Bronchial epithelial cell (primary cell): Measurements from ENCODE around the gene TPRN. TPM values are rescaled to one million over a fixed set of nuclear protein-coding genes. Genes with fewer than 3 reads are reported as not detected.

Experiments used
- DNase-seq: peaks from one replicate; pipeline ENCODE4 v3.0.0-alpha.2; 2010; ENCODE audit warnings: low read depth
- FAIRE-seq: peaks from 2 replicates; lab custom pipeline; 2011; peaks lifted over from hg19 to GRCh38; lab: Jason Lieb, UNC
- H3K27me3 ChIP-seq: 2 replicates; pipeline ENCODE4 v1.5.1; 2011; ENCODE audit warnings: low read length; ENCODE audit not compliant: control insufficient read depth, insufficient read depth
- H3K36me3 ChIP-seq: 2 replicates; pipeline ENCODE4 v1.5.1; 2011; ENCODE audit warnings: low read length; ENCODE audit not compliant: control insufficient read depth, insufficient read depth
- H3K4me3 ChIP-seq: 2 replicates; pipeline ENCODE4 v1.5.1; 2011; ENCODE audit warnings: mild to moderate bottlenecking, low read depth, low read length, control low read depth
- total RNA-seq: library from RNA; depleted of rRNA; stranded (reverse); fragments of >200 nt; gene quantifications from 2 replicates; pipeline ENCODE4 v1.2.1, GENCODE V29; 2014
- TF ChIP-seq, protein P1 (sequence below): IDR thresholded peaks from 2 replicates; pipeline ENCODE4 v1.5.1; 2011; ENCODE audit warnings: mild to moderate bottlenecking, moderate library complexity, low read length, control low read depth, inconsistent platforms; ENCODE audit not compliant: insufficient read depth, severe bottlenecking

Gene TPRN
- total RNA-seq, 1 donor from 2014 or later = 3.2 TPM

DNA sequence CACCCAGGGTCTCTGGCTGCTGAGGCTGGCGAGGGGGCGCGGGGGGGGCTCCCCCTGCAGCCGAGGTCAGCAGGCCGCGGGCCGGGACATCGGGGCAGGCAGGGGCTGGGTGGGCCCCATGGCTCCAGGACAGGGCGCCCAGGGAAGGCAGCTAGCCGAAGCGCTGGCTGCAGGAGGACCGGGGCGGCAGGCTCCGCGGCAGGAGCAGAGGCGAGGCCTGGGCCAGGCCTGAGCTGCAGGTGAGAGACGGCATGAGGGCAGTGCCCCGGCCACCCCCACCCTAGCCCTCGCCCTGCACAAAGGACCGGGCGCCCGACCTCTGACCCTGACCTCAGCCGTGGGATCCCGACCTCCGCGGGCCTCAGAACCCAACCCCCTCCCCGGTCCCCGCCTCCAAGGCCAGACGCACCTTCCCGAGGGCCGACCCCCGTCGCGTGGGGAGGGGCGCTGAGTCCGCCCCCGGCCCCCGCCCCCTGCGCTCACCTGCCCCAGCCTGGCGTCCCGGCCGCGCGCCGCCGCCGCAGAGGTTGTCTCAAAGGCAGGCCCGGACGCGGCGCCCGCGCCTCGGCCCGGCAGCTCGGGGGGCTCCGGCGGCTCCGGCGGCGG lies 21.1 kb upstream of the TPRN start:
- FAIRE-seq = no peak
- Histone ChIP-seq H3K36me3 (no peaks in the 10 kb centered on the region), H3K27me3 (no peaks in the 10 kb centered on the region), H3K4me3 (peak overlapping the region; percentile 22)
- no peak for DNase-seq
- TF ChIP-seq, protein P1, sequence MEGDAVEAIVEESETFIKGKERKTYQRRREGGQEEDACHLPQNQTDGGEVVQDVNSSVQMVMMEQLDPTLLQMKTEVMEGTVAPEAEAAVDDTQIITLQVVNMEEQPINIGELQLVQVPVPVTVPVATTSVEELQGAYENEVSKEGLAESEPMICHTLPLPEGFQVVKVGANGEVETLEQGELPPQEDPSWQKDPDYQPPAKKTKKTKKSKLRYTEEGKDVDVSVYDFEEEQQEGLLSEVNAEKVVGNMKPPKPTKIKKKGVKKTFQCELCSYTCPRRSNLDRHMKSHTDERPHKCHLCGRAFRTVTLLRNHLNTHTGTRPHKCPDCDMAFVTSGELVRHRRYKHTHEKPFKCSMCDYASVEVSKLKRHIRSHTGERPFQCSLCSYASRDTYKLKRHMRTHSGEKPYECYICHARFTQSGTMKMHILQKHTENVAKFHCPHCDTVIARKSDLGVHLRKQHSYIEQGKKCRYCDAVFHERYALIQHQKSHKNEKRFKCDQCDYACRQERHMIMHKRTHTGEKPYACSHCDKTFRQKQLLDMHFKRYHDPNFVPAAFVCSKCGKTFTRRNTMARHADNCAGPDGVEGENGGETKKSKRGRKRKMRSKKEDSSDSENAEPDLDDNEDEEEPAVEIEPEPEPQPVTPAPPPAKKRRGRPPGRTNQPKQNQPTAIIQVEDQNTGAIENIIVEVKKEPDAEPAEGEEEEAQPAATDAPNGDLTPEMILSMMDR = no peak

DNA sequence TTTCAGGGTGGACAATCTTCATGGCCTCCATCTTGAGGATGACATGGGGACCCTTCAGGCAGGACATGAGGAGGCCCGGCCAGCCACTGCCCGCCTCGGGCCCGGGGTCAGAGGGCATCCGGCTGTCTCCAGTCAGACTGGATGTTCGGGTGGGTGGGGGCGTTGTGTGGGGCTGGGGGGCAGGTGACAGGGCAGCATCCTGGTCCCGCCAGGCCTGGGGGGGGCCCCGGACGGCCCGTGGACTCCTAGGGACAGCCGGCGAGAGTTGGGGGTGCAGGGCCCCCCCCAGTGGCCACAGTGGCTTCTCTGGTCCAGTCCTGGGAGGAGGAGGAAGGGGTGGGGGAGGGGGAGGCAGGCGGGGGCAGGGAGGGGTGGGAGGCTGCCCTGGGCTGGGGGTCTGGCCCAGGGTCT lies 20.6 kb upstream of the TPRN start:
- no peak for DNase-seq
- Histone ChIP-seq H3K4me3 (no peak overlapping the region), H3K36me3 (peaks cover 4% of the 10 kb centered on the region), H3K27me3 (no peaks in the 10 kb centered on the region)
- TF ChIP-seq, protein P1 = no peak
- no peak for FAIRE-seq

DNA sequence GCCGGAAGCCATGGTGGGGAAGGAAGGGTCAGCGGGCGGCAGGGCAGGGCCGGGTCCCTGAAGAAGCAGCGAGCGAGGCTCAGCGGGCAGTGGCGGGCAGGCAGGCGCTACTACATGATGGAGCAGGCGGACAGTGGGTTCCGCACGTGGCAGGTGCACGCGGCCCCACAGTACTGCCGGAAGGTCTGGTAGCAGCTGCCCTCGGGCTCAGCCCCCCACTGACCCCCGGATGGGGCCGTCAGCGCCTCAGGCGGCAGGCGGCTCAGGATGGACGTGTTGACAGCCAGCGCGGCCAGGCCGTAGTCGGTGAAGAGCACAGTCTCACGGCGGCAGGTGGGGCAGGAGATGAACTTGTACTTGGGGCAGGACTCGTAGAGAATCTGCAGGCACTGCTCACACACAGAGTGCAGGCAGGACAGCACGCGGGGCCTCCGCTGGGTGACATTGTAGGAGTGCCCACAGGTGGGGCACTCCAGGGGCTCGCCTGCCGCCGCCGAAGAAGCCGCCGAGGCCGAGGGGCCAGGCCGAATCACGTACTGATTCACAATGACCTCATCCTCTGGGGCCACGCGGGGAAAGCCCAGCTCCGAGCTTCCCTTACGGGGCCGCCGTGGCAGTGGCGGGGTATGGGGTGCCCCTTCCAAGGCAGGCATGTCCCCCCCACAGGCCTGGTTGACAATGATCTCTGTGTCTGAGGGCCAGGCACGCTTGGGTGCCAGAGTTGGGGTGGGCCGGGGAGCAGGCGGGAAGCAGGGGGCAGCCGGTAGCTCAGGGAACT lies 20.0 kb upstream of the TPRN start:
- Histone ChIP-seq H3K27me3 (no peaks in the 10 kb centered on the region), H3K4me3 (no peak overlapping the region), H3K36me3 (peaks cover 4% of the 10 kb centered on the region)
- DNase-seq (no peak), FAIRE-seq (no peak)
- TF ChIP-seq, protein P1 = no peak

DNA sequence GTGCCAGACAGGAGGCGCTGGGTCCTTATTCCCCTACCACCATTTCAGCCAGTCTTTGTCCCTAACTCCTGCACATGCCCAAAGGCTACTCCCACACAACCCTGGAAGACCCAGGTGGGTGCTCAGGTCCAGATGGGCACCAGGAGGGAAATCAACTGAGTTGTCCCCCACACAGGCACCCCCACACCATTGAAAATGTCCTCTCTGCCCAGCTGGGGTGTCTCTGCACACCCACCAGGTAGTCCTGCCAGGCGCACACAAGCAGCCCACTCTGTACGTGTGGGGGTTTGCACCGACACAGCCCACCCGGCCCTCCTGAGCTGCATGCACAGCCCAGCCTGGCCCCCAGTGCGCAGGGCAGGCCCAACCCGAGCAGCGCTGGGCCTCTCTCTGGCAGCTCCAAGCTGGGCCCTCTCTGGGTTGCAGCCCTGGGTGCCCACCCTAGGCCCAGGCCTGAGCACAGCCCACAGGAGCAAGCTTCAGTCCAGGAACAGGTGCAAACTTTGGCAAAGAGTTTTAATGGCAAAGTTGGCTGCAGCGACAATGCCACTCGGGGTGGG lies 19.3 kb upstream of the TPRN start:
- TF ChIP-seq, protein P1 = no peak
- FAIRE-seq = no peak
- Histone ChIP-seq H3K36me3 (peaks cover 4% of the 10 kb centered on the region), H3K4me3 (no peak overlapping the region), H3K27me3 (no peaks in the 10 kb centered on the region)
- DNase-seq = no peak

DNA sequence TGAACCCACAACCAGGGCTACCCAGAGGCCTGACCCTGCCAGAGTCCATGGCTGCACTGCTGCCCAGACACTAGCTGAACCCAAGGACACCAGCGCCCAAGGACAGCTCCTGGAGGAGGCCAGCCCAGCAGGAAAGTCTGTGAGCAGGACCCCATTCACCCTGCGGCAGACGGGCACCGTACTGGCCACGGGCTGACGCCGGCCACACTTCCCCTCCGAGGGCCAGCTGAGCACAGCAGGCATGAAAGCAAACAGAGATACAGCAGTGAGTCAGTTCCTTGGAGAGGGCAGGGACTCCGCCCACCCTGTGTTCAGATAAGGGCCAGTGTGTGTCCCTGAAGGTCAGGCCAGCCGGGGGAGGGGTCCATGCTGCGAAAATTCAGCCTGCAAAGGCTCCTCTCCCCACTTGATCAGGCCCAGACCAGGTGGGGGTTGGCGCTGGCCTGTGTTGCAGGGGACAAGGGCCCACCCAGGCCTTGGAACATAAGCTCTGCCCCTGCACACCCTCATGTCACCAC lies 18.3 kb upstream of the TPRN start:
- TF ChIP-seq, protein P1 = no peak
- DNase-seq = peak; percentile 42
- H3K4me3 ChIP-seq = no peak overlapping the region
- H3K27me3 ChIP-seq = no peaks in the 10 kb centered on the region
- H3K36me3 ChIP-seq = peaks cover 4% of the 10 kb centered on the region
- no peak for FAIRE-seq
